Measurements from ENCODE around the gene NRIP3. TPM values are rescaled to one million over a fixed set of nuclear protein-coding genes. Genes with fewer than 3 reads are reported as not detected.

The NRIP3 gene
- total and polyA plus RNA-seq, 8 donors = 1.1 to 4.8 (median 2.7) TPM

DNA sequence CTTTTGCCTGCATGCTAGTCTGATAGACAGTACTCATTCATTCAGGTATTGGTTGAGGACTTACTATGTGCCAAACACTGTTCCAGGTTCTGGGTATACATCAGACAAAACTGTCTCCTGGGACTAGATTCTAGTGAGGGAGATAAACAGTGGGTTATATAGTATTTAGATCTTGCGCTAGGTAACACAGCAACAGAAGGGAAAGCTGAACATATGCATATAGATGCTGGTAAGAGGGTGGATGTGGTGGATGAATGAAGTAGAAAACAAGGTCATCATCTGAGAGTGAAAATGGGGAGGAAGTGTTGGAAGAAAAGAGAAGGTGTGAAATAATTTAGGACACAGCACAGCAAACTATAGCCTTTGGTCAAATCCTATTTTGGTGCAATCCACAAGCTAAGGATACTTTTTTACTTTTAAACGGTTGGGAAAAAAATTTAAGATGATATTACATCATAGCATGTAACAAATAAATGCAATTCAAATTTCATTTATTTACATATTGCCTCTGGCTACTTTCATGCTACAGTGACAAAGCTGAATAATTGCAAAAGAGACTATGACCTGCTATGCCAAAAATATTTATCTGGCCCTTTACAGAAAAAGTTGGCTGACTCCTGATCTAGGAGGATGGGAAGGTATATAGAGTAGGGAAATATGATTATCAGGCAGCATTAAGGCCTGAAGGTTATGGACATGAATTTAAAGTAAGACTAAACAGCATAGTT, 32.4 kb downstream of the NRIP3 start:
- Histone ChIP-seq H3K36me3 (no peaks in the 10 kb centered on the region), H3K4me1 (no peaks in the 10 kb centered on the region), H3K4me3 (no peak overlapping the region), H3K27ac (no peak overlapping the region), H3K9me3 (no peaks in the 10 kb centered on the region), H3K27me3 (no peaks in the 10 kb centered on the region)
- TF ChIP-seq, protein P1, sequence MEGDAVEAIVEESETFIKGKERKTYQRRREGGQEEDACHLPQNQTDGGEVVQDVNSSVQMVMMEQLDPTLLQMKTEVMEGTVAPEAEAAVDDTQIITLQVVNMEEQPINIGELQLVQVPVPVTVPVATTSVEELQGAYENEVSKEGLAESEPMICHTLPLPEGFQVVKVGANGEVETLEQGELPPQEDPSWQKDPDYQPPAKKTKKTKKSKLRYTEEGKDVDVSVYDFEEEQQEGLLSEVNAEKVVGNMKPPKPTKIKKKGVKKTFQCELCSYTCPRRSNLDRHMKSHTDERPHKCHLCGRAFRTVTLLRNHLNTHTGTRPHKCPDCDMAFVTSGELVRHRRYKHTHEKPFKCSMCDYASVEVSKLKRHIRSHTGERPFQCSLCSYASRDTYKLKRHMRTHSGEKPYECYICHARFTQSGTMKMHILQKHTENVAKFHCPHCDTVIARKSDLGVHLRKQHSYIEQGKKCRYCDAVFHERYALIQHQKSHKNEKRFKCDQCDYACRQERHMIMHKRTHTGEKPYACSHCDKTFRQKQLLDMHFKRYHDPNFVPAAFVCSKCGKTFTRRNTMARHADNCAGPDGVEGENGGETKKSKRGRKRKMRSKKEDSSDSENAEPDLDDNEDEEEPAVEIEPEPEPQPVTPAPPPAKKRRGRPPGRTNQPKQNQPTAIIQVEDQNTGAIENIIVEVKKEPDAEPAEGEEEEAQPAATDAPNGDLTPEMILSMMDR (IDR thresholded peaks at IDR 0.05) = no peak
- intact Hi-C loops (cut with DNase I) = no loop called here
- ATAC-seq (no peak), DNase-seq (no peak)

DNA sequence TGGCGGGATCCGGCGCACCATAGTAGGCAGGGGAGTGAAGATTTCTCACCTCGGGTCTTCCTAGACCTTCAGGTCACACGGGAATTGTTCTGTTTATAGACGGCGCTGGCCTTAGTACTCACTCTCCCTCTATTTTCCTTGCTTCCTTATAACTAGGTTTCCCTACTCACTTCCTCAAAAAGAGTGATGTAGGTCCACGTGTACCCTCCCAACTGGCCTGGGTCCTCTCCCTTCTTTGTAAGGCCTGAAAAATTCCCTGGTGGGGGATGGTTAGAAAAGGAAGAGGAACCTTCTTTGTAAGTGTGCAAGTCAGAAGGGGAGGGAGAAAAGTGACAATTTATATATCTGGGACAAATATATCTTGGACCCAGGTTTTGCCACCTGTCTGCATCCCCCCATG, 36.6 kb downstream of the NRIP3 start:
- Histone ChIP-seq H3K9me3 (no peaks in the 10 kb centered on the region), H3K4me3 (no peak overlapping the region), H3K27me3 (no peaks in the 10 kb centered on the region), H3K36me3 (no peaks in the 10 kb centered on the region), H3K4me1 (peaks cover 9 to 25% of the 10 kb centered on the region in 2 donors), H3K27ac (no peak overlapping the region)
- DNase-seq (no peak), ATAC-seq (no peak)
- intact Hi-C loops (cut with DNase I) = no loop called here
- TF ChIP-seq, protein P1 (IDR thresholded peaks at IDR 0.05) = no peak

DNA sequence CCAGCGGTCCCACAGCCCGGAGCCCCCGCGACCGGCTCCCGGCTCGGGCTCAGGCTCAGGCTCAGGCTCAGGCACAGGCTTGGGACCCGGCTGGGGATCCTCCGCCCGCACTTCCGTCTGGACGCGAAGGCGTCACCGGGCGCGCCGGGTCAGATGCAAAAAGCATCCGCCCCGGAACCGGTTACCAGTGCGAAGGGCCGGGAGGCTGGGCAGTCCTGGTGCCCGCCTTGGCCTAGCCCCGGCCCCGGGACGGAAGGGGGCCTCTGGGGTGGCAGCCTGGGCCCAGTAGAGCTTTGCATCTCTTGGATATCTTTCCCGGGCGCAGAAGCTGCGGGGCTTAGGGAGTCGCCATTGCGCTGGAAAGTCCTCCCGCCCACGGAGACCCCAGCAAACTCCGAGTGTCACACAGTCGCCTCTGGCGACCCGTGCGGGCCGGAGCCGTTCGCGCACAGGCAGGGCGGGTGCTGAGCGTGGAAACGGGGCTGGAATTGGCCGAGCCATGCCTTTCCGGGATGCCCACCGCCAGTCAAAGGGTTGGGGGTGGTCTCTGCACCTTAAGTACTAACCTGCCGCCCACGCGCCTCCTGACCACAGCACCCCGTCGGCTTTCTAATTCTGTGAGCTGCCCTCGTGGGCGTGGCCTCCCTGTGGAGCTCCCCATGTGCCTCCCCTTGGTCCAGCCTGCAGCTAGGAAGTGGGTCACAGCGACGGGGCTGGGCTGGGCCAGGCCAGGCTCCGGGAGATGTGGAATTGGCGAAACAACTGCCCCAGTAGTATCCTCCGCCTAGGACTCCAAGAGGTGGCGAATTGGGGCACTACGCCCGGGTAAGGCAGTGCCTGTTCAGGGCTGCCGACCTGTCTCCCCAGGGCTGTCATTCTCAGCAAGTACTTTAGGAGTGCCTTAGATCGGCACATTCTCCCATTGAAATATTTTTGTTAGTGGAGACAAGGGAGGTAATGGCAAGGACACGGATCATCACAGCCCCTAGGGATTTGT, 39.2 kb downstream of the NRIP3 start, which contains the start of gene TMEM9B:
Gene TMEM9B (minus strand): TSS at position 119 of the 997 bp plus-strand sequence. CDS start 129 bp downstream, outside the sequence.
- Histone ChIP-seq H3K4me1 (peaks cover 15 to 50% of the 10 kb centered on the region in 2 donors), H3K36me3 (no peaks in the 10 kb centered on the region), H3K27me3 (no peaks in the 10 kb centered on the region), H3K27ac (peak within 1 kb of the TSS; percentile 96 to 98), H3K9me3 (no peaks in the 10 kb centered on the region), H3K4me3 (peak within 1 kb of the TSS; percentile 81 to 85)
- intact Hi-C loops (cut with DNase I) = no loop called here
- TF ChIP-seq, protein P1 (IDR thresholded peaks at IDR 0.05) = no peak
- peak; percentile 95 for ATAC-seq
- peak; percentile 87 to 98 (median 94) for DNase-seq

DNA sequence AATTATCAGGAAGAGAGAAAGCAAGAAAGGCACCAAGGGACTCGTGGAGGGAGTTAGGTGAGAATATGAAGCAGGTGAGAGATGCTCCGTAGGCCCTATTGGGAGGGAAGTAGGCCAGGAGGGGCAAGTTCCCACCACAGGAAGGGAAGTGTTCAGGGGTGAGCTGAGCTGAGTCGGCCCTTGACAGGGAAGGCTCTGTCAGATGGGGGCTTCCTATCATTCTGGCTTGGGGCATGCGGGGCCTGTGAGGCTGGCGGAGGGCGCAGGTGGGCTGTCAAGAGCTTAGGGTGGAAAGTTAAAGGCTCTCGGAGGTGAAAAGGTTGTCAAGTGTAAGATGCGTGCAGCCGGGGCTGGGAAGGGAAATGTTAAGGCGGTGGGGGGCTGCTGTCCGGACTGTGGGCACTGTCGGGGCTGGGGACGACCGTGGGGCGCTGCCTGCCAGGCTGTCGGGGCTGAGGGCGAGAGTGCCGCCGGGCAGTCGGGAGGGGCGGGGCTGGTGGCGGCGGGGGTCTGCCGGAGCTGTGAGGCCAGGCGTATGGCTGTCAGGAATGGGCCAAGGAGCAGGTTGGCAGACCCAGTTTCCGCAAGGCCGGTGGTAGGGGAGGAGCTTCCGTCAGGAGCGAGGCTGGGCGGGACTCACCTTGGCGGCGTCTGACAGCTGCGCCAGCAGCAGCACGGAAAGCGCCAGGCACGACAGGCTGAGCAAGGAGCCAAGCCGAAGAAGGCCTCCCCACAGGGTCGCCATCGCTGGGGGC, 40.1 kb downstream of the NRIP3 start:
- peaks cover 18 to 59% of the 10 kb centered on the region in 2 donors for H3K4me1 ChIP-seq
- H3K9me3 ChIP-seq = no peaks in the 10 kb centered on the region
- ATAC-seq (peak; percentile 80), DNase-seq (peak in 2 of 4 donors; percentile 87 to 95)
- H3K27me3 ChIP-seq = no peaks in the 10 kb centered on the region
- TF ChIP-seq, protein P1 (IDR thresholded peaks at IDR 0.05) = no peak
- H3K27ac ChIP-seq = peak overlapping the region; percentile 96 to 98
- H3K4me3 ChIP-seq = peak overlapping the region; percentile 81 to 85
- intact Hi-C loops (cut with DNase I) = no loop called here
- H3K36me3 ChIP-seq = no peaks in the 10 kb centered on the region
